ENCODE measurements around the gene PRKAA2.

The PRKAA2 gene

GRCh38 chr1:56710646-56711045 is 65.5 kb downstream of the PRKAA2 start:
- Histone ChIP-seq H3K36me3 (peaks cover 7% of the 10 kb centered on the region), H3K27ac (no peak overlapping the region), H3K27me3 (ENCODE audit: insufficient read depth, low read depth, severe bottlenecking) (no peaks in the 10 kb centered on the region), H3K9me3 (ENCODE audit: severe bottlenecking) (no peaks in the 10 kb centered on the region), H3K4me3 (ENCODE audit: low read depth, low read length) (no peak overlapping the region)
- TF ChIP-seq, protein P1, sequence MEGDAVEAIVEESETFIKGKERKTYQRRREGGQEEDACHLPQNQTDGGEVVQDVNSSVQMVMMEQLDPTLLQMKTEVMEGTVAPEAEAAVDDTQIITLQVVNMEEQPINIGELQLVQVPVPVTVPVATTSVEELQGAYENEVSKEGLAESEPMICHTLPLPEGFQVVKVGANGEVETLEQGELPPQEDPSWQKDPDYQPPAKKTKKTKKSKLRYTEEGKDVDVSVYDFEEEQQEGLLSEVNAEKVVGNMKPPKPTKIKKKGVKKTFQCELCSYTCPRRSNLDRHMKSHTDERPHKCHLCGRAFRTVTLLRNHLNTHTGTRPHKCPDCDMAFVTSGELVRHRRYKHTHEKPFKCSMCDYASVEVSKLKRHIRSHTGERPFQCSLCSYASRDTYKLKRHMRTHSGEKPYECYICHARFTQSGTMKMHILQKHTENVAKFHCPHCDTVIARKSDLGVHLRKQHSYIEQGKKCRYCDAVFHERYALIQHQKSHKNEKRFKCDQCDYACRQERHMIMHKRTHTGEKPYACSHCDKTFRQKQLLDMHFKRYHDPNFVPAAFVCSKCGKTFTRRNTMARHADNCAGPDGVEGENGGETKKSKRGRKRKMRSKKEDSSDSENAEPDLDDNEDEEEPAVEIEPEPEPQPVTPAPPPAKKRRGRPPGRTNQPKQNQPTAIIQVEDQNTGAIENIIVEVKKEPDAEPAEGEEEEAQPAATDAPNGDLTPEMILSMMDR (IDR thresholded peaks at IDR 0.05; ENCODE audit: low read depth, low read length): no peak
- no peak for DNase-seq

DNA sequence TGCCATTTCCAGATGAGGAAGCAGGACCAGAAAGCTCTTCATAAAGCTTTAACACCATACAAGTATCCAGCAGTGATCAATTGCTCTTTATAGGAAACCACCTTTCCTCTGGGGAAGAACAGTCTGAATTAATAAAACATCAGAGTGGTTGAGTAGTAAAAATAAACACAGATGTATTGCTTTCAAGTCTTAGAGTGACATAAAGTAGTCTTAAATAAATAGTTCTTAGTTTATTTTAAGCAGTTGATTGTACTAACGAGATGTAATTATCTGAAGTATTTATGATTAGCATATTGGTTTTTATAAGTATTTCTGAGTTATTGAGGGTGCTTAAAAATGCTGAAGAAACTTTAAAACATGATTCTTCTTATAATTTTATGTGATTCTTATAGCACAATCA is 67.0 kb downstream of the PRKAA2 start:
- H3K27me3 ChIP-seq (ENCODE audit: insufficient read depth, low read depth, severe bottlenecking): no peaks in the 10 kb centered on the region
- H3K9me3 ChIP-seq (ENCODE audit: severe bottlenecking): no peaks in the 10 kb centered on the region
- TF ChIP-seq, protein P1 (IDR thresholded peaks at IDR 0.05; ENCODE audit: low read depth, low read length): no peak
- H3K36me3 ChIP-seq: peaks cover 3% of the 10 kb centered on the region; the same call in 1 of the 2 replicates
- DNase-seq: no peak
- H3K4me3 ChIP-seq (ENCODE audit: low read depth, low read length): no peak overlapping the region
- H3K27ac ChIP-seq: no peak overlapping the region

- Histone ChIP-seq H3K27me3 (ENCODE audit: insufficient read depth, low read depth, severe bottlenecking) (no peaks in the 10 kb centered on the region), H3K27ac (no peak overlapping the region), H3K9me3 (ENCODE audit: severe bottlenecking) (no peaks in the 10 kb centered on the region)
Observed at GRCh38 chr1:56713112-56713511, 68.0 kb downstream of the PRKAA2 start.

GRCh38 chr1:56715156-56715555 is 70.0 kb downstream of the PRKAA2 start:
- Histone ChIP-seq H3K9me3 (ENCODE audit: severe bottlenecking) (no peaks in the 10 kb centered on the region), H3K27ac (no peak overlapping the region), H3K27me3 (ENCODE audit: insufficient read depth, low read depth, severe bottlenecking) (no peaks in the 10 kb centered on the region), H3K36me3 (no peaks in the 10 kb centered on the region), H3K4me3 (ENCODE audit: low read depth, low read length) (no peak overlapping the region)
- TF ChIP-seq, protein P1 (IDR thresholded peaks at IDR 0.05; ENCODE audit: low read depth, low read length): no peak
- DNase-seq: no peak

More at GRCh38 chr1:56713112-56713511, 68.0 kb downstream of the PRKAA2 start:
- TF ChIP-seq, protein P1 (IDR thresholded peaks at IDR 0.05; ENCODE audit: low read depth, low read length): no peak
- peaks cover 3% of the 10 kb centered on the region; the same call in 1 of the 2 replicates for H3K36me3 ChIP-seq
- H3K4me3 ChIP-seq (ENCODE audit: low read depth, low read length): no peak overlapping the region
- DNase-seq: no peak

- TF ChIP-seq, protein P1 (IDR thresholded peaks at IDR 0.05; ENCODE audit: low read depth, low read length): no peak
- Histone ChIP-seq H3K27me3 (ENCODE audit: insufficient read depth, low read depth, severe bottlenecking) (no peaks in the 10 kb centered on the region), H3K36me3 (no peaks in the 10 kb centered on the region), H3K4me3 (ENCODE audit: low read depth, low read length) (no peak overlapping the region), H3K9me3 (ENCODE audit: severe bottlenecking) (no peaks in the 10 kb centered on the region), H3K27ac (no peak overlapping the region)
- DNase-seq: no peak
Observed at GRCh38 chr1:56719171-56719570, 74.1 kb downstream of the PRKAA2 start.

- TF ChIP-seq, protein P1 (IDR thresholded peaks at IDR 0.05; ENCODE audit: low read depth, low read length): no peak
- no peaks in the 10 kb centered on the region for H3K36me3 ChIP-seq
- H3K27ac ChIP-seq: no peak overlapping the region
- H3K27me3 ChIP-seq (ENCODE audit: insufficient read depth, low read depth, severe bottlenecking): no peaks in the 10 kb centered on the region
- H3K4me3 ChIP-seq (ENCODE audit: low read depth, low read length): no peak overlapping the region
- H3K9me3 ChIP-seq (ENCODE audit: severe bottlenecking): no peaks in the 10 kb centered on the region
- no peak for DNase-seq
Observed at GRCh38 chr1:56726706-56727105, 81.6 kb downstream of the PRKAA2 start.
